Glomerular endothelial cell (primary cell): ENCODE results near the gene GOLGA5. TPM values are rescaled to one million over a fixed set of nuclear protein-coding genes. Genes with fewer than 3 reads are reported as not detected.
"Not testable (repeated sequence)": the region's sequence is repeated elsewhere in the genome, so short reads cannot be mapped to it uniquely, and the experiment has no call there.

ENCODE experiments used
- DNase-seq: peaks from one replicate; pipeline ENCODE4 v3.0.0-alpha.2; 2011; ENCODE audit warnings: low read depth, low spot score; ENCODE audit errors: extremely low read depth
- total RNA-seq: library from RNA; depleted of rRNA; stranded (reverse); fragments of >200 nt; gene quantifications from 2 replicates; pipeline ENCODE4 v1.2.3, GENCODE V29; 2015

GOLGA5 gene
- total RNA-seq, 1 donor from 2014 or later = 40.4 TPM

DNA sequence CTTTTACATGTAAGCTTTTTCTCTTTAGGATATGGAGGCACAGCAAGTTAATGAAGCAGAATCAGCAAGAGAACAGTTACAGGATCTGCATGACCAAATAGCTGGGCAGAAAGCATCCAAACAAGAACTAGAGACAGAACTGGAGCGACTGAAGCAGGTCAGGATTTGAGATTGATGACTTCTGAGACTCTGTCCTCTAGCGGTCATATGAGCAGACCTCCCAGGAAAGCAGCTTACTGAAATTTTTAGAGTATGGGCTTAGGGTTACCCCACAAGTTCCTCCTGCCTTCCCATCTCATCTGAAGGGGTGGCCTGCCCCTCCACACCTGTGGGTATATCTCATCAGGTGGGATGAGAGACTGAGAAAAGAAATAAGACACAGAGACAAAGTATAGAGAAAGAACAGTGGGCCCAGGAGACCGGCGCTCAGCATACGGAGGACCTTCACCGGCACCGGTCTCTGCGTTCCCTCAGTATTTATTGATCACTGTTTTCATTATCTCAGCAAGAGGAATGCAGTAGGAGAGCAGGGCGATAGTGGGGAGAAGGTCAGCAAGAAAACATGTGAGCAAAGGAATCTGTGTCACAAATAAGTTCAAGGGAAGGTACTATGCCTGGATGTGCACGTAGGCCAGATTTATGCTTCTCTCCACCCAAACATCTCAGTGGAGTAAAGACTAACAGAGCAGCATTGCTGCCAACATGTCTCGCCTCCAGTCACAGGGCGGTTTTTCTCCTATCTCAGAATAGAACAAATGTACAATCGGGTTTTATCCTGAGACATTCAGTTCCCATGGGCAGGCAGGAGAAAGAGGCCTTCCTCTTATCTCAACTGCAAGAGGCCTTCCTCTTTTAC, 25.8 kb downstream of the GOLGA5 start:
- not testable (repeated sequence) for DNase-seq

DNA sequence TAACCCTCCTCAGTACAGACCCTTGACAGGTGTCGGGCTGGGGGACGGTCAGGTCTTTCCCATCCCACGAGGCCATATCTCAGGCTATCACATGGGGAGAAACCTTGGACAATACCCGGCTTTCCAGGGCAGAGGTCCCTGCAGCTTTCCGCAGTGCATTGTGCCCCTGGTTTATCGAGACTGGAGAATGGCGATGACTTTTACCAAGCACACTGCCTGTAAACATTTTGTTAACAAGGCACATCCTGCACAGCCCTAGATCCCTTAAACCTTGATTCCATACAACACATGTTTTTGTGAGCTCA, 26.4 kb downstream of the GOLGA5 start:
- not testable (repeated sequence) for DNase-seq

DNA sequence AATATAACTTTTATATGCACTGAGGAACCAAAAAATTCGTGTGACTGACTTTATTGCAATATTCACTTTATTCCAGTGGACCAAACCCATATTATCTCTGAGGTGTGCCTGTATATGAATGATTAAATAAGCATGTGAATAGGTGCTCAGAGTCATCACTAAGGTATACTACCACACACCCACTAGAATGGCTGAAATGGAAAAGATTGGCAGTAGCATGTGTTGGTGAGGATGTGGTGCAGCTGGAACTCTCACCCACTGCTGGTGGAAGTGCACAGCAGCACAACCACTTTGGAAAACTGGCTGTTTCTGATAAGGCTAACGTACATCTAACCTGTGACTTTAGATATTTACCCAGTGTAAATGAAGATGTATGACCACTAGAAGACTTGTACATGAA, 36.8 kb downstream of the GOLGA5 start:
- no peak for DNase-seq

DNA sequence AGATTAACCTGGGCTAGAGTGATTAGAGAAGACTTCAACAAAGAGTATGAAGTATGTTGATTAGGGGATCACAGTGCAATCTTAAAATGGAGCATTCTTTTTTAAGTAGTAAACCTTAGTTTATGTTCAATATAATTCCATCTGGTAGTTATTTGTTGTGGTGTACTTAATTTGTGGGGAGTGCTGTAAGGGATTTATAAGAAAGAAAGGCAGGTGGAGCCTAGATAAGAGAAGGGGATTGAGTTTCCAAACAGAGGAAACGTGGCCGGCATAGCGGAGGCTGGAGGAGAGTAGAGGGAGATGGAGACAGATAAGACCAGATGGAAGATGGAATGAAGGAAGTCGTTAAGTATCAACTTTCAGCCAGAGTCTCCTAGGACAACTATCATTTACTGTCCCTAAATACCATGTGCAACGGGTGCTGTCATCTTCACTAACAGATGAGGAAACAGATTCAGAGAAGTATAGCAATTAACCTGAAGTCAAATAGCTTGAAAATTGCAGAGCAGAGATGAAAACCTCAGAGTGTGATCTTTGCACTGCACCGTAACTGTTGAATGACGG, 38.1 kb downstream of the GOLGA5 start:
- DNase-seq = no peak

DNA sequence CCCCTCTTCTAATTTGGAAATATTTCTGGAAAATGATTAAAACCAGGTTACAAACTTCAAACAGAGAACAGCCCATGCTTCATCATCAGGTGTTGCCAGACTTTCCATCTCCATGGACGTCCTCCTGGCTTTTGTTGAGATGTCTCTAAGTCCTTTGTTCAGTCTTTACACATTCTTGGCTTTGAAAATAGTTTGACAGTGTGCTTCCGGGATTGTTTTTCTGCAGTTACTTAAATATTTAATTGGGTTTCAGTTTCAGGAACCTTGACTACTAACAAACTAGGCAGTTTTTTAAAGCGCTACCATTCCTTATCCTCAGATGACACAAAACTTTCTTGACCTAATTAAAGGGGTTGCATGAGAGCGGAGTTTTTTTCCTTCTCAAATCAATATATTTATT, 47.8 kb downstream of the GOLGA5 start:
- DNase-seq = no peak

DNA sequence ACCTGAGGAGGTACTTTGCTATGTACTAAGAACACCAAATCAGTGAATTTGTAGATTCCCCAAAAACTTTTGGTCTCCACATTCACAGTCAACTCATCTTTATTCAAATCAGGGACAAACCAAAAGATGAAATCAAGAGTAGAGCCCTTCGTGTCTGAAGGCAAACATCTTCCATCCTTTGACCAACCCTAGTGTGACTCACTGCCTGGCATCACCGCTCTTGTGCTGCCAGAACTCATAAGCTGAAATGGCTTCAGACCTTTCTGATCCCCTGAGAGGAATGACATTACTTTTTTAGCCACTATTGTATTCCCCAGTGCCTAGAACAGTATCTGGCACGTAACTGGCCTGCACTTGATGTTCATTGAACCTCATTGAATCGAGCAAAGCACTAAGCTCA, 50.1 kb downstream of the GOLGA5 start:
- no peak for DNase-seq

DNA sequence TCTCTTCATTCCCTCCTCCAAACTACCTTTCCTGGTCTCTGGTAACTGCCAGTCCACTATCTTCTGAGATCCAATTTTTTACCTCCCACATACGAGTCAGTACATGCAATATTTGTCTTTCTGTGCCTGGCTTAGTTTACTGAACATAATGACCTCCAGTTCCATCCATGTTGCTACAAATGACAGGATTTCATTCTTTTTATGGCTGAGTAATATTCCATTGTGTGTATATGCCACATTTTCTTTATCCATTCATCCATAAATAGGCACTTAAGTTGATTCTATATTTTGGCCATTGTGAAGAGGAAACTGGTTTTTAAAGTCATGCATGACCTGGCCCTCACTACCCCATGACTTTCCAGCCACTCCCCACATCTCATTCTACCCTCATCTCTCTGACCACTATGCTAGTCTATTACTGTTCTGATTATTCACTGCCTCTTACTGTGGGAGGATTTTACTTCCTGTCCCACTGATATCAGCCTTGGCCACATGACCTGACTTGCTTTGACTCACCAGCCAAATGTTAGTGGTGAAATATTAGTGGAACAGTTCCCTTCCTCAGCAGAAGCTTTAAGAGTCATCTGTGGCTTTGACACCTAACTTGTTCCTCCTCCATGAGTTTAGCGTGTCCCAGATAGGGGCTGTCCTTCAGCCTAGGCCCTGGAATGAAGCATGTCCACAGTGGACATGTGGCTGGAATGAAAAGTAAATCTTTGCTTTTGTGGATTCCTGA, 52.2 kb downstream of the GOLGA5 start:
- no peak for DNase-seq

DNA sequence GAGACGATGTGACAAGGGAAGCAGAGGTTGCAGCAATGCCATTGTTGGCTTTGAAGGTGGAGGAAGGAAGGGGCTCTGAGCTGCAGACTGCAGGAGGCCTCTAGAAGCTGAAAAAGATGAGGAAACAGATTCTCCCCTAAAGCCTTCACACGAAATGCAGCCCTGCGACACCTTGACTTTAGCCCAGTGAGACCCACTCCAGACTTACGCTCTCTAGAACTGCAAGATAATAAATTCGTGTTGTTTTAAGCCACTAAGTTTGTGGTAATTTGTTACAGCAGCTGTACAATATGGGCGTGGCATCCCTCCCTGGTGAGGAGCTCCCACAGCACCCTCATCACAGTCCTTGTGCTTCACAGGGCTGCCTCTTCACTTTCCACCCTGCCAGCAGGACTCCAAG, 53.2 kb downstream of the GOLGA5 start:
- DNase-seq = no peak

DNA sequence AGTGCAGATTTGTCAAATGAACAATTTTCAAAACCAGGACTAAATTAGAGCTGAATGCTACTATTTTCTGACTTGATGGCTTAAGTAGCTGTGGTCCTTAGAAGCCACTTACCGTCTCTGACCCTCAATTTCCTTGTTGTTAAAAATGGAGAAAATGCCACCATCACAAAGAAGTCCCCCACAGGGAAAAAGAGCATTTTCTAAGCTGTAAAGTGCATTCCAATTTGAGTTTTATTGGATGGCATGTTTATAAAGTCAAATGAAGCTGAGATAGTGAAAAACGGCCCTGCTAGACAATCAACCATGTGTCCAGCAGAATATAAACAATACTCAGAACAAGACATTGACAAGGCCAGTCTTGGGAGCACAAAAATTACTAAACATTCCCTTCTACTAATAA, 53.6 kb downstream of the GOLGA5 start:
- no peak for DNase-seq

DNA sequence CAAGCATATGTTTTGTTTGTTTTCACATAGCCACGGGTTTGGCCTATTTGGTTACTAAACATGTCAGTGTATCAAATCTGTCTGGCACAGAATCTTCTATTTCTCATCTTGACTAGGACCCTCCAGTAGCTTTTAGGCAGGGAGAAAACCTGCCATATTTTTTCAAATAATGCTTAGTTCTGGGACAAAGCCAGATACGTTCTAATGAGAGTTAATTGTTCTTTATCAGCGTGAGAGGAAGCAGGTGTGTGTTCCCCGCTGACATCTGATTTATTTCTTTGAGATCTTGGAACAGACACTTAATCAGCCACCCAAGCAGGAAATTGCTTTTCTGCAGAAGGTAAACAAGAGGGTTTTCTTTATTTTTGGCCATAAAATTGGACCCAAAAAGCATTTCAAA, 54.8 kb downstream of the GOLGA5 start:
- peak; percentile 62 for DNase-seq

DNA sequence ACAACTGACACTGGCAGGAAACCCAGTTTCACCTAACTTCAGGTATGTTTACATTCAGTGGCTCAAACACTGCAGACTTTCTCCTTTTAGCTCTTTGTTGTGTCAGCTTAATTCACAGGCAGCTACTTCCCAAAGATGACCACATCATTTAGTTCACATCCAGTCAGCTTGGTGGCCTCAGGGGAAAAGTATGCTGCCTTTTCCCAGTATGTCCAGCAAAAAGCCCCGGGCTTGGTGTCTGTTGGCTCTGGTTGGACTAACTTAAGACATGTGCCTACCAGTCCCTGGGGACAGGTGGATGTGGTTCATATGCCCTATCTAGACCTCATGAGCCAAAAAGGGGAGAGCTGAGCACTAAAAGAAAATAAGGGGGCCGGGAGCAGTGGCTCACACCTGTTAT, 56.4 kb downstream of the GOLGA5 start:
- no peak for DNase-seq

DNA sequence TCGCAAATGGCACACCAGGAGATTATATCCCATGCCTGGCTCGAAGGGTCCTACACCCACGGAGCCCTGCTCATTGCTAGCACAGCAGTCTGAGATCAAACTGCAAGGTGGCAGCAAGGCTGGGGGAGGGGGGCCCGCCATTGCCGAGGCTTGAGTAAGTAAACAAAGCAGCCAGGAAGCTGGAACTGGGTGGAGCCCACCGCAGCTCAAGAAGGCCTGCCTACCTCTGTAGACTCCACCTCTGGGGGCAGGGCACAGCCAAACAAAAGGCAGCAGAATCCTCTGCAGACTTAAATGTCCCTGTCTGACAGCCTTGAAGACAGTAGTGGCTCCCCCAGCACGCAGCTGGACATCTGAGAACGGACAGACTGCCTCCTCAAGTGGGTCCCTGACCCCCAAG, 59.0 kb downstream of the GOLGA5 start:
- not testable (repeated sequence) for DNase-seq

DNA sequence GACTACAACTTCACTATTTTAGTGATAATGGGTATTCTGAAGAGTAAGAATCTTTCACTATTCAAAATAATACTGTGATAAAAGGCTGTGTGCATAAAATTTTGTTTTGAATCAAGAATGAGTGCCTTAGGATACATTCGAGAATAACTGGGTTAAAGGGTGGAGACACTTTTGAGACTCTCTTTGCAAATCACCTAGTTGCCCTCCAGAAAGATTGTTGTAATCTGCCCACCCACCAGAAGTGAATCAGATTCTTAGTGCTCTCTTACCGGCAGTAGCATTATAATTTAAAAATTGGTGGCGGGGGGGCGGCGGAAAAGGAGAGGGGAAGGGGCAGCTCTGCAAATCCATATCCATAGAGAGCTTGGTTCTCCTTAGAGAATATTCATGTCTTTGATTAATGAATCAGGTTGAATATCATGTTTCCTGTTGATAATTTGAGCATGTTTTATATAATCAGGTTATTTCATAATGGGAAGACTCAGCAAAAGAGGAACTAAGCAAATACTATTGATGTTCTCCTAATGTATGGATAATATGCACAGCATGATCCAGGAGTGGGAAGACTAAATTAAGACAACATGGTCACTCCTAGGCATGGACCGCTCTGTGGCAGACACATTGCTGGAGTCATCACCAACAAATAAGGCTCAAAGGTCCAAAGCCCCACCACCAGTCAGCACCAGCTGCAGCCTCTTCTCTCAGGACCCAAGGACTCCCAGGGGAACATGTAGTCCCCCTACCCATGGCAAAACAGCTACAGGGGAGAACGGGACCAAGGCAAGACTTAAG, 66.1 kb downstream of the GOLGA5 start:
- no peak for DNase-seq

DNA sequence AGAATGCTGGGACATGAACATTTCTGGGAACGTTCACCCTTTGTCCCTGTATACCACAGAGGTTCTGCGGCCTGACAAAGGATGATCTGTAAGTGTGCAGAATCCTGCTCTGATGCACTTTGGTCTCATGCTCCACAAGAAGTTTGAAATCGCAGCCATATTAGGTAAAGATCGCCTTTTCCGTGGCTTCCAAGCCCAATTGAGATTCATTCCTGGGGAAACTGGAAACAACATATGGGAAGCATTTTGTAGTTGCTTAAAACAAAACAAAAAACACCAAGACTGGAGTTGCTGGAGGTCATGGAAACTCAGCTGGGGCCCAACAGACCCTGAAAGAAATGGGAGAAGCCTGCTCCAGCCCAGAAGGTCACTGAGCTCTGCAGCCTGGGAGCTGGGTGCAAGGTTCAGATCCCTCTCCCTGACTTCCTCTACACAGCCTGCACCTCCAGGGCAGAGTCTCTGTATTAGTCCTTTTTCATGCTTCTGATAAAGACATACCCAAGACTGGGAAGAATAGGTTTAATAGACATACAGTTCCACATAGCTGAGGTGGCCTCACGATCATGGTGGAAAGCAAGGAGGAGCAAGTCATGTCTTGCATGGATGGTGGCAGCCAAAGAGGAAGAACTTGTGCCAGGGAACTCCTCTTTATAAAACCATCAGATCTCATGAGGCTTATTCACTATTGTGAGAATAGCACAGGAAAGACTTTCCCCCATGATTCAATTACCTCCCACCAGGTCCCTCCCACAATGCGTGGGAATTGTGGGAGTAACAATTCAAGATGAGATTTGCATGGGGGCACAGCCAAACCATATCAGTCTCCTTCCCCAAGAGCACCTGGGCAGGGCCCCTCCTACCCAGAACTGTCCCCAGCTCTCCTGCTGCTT, 68.0 kb downstream of the GOLGA5 start:
- DNase-seq = no peak

DNA sequence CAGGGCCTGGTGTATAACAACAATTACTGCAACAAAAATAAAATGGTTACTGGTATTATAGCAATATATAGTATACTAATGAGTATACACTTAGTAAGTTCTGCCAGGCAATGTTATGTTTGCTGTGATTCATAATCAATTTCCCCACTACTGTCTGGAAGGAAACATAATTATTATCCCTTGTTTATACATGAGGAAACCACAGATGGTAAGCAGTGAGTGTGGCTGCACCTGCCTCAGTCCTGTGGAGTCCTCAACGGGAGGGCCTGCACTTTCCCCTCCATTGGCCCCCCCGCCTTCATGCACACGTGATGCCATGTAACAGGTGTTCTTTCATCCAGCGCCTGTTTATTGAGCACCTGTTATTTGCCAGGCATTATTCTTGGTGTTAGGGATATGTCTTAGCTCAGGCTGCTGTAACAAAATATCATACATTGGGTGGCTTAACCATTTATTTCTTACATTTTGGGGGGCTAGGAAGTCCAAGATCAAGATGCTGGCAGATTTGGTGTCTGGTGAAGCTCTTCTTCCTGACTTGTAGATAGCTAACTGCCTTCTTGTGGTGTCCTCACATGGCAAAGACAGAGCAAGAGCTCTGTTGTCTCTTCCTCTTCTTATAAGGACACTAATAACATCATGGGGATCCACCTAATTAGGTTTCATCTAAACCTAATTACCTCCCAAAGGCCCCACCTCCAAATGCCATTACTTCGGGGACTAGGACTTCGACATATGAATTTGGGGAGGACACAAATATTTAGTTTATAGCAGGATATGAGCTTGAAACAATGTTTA, 69.4 kb downstream of the GOLGA5 start:
- no peak for DNase-seq

DNA sequence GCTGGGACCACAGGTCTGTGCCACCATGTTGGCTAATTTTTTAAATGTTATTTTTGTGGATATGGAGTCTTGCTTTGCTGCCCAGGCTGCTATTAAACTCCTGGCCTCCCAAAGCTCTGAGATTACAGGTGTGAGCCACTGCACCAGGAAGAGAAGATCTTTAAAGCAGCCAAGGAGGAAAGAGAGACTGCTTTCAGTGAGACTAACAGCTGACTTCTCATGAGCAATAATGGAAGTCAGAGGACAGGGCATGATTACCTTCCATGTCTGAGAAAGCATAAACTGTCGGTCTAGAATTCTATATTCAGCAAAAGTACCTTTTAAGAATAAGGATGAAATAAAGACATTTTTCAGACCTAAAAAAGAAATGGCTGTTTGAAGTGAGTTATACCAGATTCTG, 71.6 kb downstream of the GOLGA5 start:
- no peak for DNase-seq

DNA sequence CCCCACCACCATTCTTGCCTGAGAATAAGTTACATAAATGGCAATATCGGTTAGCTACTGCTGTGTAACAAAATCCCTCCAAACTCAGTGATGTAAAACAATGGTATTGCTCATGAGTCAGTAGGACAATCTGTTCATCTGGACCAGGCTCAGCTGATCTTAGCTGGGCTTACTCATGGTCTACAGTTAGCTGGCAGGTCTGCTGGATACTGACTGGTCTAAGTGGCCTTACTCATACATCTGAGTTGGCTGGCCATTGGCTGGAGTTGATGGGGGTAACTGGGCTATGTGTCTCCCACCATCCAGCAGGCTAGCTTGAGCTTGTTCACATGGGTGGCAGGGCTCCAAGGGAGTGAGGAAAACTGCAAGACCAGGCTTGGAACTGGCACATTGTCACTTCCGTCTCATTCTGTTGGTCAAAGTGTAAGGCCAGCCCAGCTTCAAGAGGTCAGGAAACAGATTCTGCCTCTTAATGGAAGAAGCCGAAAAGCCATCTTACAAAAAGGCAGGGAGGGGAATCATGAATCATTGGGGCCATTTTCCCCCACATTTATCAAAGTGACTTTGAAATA, 72.2 kb downstream of the GOLGA5 start:
- no peak for DNase-seq

DNA sequence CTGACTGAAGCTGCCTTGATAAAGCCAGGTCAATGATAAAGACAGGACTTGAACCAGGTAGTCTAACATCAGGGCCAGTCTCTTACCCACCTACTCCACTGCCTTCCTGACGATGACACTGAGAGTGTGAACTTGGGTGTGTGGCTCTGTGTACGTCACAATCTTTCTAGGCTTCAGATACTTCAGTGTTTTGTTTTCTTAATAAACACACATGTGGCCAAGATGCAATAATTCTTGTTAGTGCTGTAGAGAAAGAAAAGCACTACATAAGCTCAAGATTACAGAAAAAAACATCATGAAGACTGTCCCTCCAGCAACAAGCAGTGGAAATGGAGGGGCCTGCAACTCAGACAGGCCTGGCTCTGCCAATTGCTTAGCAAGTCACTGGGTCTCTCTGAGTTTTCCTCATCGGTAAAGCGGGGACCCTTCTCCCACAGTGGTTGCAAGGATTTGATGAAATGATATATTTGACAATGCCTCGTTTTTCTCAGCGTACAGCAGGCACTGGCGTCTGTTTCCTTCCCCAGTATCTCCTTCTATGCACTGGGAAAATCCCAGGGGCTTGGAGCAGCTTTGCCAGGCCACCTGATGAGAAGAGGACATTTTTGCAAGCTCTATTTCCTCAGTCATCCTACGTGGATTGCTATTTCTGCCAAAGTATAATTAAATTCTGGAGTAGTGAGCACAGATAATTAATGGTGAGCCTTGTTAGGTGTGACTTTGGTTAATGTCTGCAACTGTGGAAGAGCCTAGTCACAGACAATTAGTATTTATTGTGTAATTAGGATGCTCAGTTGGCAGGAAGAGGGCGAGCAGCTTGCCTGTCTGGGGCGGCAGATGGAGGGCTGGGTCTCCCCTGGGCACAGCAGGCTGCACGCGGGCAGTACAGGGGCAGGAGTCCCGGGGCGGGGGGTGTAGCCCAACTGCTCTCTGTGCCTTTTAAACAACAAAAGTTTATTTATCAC, 73.1 kb downstream of the GOLGA5 start:
- DNase-seq = no peak
